Tibial nerve (tissue), 4 donors: ENCODE measurements around the gene MDM4.

Source experiments
- CTCF ChIP-seq, 5 experiments: fragments of 200-600 bp in 3 of 5; fragments of 450-650 bp in 2 of 5; sonication (generic) in 3 of 5; IDR thresholded peaks; one replicate each; pipeline ENCODE4 v1.5.1; 2016 to 2019; ENCODE audit warnings: antibody characterized with exemption in 5 of 5, mild to moderate bottlenecking in 3 of 5, moderate library complexity in 2 of 5
- EP300 ChIP-seq, 2 donors: sonication (generic); formaldehyde crosslinking; IDR thresholded peaks; one replicate each; pipeline ENCODE4 v1.6.1; 2017; ENCODE audit warnings: antibody characterized with exemption in 2 of 2, mild to moderate bottlenecking in 1 of 2
- POLR2A ChIP-seq, 2 donors: fragments of 450-650 bp; IDR thresholded peaks; one replicate each; pipeline ENCODE4 v1.6.1; 2017; ENCODE audit warnings: antibody characterized with exemption in 2 of 2, mild to moderate bottlenecking in 2 of 2, moderate library complexity in 2 of 2

GRCh38 chr1:204566583-204566955 lies 50.4 kb downstream of the MDM4 start:
- TF ChIP-seq CTCF (IDR thresholded peaks at IDR 0.05) (no peak), POLR2A (IDR thresholded peaks at IDR 0.05) (no peak), EP300 (IDR thresholded peaks at IDR 0.05) (no peak)
